NOMO-1 (cell line): ENCODE data around the gene MTRR.
"Not testable (repeated sequence)": the region's sequence is repeated elsewhere in the genome, so short reads cannot be mapped to it uniquely, and the experiment has no call there.

Experiments
- DNase-seq, 2 experiments: peaks; one replicate each; lab custom pipeline; 2025; ENCODE audit not compliant: unreplicated experiment in 2 of 2; lab: John Stamatoyannopoulos, UW

MTRR gene

DNA sequence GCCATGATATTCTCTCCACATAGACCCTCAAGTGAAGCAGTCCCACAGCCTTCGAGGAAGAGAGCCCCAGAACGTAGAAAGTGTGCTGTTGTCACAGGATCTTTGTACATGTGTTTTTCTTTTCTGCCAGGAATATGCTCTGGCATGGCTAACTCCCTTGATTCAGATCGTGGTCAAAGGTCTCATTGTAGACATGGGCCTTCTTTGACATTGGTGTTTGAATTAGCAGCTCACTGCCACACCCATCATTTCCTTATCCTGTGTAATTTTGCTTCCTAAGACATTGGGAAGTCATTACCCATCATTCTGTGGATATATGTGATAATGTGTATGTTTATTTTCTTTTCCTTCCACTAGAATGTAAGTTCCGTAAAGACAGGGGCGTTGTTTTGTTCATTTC, 25.5 kb downstream of the MTRR start:
- no peak for DNase-seq

DNA sequence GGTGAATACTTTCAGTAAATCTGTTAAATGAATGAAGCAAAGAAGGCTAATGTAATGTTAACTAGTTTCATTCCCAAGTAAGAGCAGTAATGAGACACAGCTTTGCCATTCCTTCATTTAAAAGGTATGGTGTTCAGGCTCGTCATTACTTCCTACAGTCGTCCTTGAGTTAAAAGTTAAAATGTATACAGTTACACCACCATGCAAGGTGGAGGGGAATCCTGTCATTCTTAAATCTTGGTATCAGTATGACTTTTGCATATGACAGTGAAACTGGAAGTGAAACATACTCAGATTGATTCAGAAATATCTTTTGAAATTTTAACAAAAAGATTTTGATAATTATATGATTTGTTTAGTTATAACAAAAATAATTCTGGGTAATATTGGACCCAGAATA, 25.9 kb downstream of the MTRR start:
- DNase-seq = no peak

DNA sequence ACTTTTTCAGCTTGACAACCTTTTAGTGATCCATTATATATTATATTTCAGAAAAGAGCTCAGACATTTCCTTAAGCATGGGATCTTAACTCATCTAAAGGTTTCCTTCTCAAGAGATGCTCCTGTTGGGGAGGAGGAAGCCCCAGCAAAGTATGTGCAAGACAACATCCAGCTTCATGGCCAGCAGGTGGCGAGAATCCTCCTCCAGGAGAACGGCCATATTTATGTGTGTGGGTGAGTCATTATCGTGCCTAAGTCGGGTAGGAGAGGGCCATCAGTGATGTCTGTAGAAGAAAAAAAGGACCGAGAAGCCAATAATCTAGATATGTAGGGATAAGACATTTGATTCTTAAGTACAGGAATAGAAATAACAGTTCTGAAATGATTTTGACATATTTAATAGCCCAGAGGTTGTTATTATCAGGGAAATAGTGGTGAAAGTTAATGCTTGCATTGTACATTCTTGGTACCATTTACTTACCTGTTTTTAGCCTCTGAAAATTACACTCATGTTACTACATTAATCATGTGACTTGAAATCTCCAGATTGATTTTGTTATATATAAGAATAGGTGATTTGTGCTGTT, 28.2 kb downstream of the MTRR start:
- DNase-seq = peak; percentile 44 to 48

DNA sequence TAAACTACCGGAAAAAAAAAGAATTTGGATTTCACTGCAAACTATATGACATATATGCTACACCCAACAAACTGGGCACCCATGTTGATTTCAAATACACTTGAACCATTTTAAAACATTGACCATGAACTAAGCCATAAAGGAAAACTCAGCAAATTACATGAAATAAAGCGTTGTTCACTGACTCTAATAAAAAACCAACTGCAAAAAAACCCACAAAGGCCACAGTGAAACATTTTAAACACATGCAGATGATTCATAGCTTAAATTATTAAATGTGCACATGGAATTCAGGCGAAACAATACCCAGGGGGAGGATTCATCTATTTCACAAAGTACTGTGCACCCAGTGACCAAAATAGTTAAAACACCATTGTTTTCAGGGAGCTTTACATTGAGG, 33.3 kb downstream of the MTRR start:
- no peak for DNase-seq

DNA sequence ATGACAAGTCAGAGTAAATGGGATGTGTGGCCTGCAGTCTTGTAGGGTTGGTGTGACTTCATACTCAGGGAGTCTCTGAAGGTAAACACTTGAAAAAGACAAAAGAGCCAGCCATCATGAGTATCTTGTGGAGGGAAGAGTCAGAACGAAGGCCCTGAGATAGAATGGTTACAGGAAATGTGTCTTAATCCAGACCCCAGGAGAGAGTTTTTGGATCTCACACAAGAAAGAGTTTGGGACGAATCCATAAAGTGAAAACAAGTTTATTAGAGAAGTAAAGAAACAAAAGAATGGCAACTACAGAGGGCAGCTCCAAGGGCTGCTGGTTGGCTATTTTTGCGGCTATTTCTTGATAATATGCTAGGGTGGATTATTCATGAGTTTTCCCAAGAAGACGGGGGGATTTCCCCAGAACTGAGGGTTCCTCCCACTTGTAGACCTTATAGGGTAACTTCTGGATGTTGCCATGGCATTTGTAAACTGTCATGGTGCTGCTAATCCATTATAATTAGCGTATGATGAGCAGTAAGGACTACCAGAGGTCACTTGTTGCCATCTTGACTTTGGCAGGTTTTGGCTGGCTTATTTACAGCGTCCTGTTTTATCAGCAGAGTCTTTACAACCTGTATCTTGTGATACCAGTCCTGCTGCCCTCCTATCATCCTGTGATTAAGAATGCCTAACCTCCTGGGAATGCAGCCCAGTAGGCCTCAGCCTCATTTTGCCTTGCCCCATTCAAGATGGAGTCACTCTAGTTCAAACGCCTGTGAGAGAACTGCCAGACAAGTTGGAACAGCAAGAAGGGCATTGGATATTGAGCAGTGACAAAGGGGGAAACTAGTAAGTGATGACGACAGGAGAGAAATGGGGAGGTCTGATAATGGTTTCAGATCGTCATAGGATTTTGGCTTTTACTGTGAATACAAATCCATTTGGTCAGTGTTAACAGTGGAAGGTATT, 34.0 kb downstream of the MTRR start:
- no peak for DNase-seq

DNA sequence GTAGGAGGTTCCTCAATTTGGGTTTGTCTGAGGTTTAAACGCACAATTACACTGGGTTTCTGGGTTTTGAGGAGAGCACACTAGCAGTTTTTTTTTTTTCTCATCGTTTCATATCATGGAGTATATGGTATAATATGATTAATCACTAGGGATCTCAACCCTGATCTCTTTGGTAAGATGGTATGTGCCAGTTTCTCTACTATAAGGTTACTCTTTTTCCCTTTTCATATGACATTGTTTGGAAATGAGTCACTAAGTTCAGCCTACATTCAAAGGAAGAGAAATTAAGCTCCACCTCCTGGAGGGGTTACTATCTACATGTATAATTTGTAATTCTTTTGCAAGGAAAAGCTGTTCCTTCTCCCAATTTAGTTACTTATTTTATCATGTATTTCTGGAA, 35.2 kb downstream of the MTRR start:
- no peak for DNase-seq

DNA sequence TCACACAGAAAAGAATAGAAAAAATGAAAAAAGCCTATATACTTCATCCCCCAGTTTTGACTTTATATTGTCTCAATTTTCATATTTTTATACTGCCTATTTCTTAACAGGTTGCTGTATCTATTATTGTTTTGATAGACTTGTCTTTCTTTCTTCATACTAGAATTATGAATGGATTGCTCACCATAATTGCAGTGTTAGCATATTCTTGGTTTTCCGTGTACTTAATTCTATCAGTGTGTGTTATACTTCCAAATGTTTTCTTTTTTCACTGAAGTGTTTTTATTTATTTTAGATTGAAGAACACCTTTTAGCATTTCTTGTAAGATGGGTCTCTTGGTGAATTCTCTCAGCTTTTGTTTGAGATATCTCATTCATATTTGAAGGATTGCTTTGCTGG, 38.7 kb downstream of the MTRR start:
- DNase-seq = no peak

DNA sequence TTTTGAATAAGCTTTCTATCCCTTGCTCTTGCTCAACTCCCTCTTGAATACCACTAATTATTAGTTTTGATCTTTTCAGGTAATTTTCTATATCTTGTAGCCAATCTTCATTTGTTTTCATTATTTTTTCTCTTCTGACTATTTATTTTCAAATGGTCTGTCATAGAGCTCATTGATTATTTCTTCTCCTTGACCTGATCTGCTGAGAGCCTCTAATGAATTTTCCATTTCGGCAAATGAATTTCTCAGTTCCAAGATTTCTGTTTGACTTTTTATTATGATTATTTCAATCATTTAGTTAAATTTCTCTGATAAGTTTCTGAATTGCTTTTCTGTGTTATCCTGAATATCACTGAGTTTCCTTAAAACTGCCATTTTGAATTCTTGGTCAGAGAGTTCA, 39.4 kb downstream of the MTRR start:
- DNase-seq = no peak

DNA sequence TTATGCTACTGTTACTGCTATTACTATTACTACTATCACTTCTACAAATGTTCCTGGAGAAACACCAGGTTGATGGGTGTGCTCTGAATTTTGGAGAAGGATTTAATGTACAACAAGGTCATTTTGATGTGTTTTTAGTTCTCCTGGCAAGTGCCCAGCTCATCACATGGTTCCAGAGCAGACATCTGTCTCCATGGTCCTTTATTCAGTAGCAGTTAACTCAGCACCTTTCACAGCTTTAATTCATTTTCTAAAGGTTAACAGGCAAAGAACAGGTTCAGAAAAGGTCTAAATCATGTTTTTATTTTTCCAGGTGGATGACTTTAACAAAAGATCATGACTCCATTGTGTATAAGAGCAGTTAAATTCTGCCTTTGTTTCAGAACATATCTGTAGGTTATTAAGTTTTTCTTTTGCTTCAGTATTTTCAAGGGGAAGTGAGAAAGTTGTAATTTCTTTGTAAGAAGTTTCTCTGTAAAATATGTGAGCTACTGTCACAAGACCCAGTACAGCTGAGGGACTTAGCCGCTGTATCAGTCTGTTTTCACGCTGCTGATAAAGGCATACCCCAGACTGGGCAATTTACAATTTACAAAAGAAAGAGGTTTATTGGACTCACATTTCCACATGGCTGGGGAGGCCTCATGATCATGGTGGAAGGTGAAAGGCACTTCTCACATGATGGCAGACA, 41.9 kb downstream of the MTRR start:
- DNase-seq = no peak

DNA sequence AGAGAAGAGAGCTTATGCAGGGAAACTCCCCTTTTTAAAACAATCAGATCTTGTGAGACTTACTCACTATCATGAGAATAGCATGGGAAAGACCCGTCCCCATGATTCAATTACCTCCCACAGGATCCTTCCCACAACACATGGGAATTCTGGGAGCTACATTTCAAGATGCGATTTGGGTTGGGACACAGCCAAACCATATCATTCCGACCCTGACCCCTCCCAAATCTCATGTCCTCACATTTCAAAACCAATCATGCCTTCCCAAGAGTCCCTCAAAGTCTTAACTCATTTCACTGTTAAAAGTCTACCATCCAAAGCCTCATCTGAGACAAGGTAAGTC, 42.5 kb downstream of the MTRR start:
- not testable (repeated sequence) for DNase-seq

DNA sequence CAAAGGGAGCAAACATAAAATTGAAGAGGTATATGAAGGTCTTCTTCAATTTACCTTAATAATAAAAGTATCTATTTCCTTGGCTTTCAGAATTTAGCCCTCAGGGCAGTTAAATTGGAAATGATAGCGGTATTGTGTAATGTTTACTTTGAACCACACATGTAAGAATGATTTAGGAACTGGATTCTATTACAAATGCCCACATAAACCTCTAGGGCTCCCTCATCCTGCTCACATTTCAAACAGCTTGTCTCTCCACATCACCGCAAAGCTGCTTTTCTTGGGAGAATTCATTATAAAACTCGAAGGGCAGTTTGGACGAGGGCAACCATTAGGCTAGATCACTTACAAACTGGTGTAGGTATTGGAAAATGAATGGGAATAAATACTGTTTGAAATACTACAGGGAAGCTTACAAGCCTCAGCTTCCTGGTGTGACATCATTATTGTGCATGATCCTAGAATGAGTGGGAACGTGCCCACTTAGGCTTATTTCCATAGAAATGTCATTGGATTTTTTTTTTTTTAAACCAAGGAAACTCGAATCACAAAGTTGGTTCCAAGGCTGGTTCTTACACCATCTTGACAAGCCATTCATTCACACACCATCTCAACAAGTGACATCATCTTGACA, 47.3 kb downstream of the MTRR start:
- peak; percentile 12 to 36 for DNase-seq

DNA sequence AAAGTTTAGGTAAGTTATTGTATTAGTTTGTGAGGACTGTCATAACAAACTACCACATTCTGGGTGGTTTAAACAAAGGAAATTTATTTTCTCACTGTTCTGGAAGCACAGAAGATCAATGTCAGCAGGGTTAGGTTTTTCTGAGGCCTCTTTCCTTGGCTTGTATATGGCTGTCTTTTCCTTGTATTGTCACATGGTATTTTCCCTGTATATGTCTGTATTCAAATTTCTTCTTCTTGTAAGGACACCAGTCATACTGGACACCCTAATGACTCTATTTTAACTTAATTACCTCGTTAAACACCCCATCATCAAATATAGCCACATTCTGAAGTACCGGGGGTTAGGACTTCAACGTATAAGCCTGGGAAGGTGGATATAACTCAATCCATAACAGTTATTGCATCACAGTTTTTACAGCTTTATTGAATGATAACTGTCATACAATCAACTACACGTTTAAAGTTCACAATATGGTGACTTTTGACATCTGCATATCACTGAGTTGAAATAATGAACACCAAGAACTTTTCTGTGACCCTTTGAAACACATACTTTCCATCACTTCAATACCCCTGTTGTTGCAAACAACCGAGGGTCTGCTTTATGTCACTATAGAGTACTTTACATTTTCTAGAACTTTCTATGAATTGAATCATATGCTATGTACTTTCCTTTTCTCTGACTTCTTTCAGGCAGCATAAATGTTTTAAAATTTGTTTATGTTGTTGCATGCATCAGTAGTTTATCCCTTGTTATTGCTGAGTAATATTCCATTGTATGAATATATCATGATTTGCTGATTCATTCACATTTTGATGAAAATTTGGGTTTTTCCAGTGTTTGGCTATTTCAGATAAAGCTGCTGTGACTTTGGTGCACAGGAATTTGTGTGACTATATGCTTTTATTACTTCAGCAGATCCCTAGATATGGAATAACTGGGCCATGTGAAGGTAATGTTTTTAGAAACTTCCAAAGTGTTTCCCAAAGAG, 48.5 kb downstream of the MTRR start:
- no peak for DNase-seq

DNA sequence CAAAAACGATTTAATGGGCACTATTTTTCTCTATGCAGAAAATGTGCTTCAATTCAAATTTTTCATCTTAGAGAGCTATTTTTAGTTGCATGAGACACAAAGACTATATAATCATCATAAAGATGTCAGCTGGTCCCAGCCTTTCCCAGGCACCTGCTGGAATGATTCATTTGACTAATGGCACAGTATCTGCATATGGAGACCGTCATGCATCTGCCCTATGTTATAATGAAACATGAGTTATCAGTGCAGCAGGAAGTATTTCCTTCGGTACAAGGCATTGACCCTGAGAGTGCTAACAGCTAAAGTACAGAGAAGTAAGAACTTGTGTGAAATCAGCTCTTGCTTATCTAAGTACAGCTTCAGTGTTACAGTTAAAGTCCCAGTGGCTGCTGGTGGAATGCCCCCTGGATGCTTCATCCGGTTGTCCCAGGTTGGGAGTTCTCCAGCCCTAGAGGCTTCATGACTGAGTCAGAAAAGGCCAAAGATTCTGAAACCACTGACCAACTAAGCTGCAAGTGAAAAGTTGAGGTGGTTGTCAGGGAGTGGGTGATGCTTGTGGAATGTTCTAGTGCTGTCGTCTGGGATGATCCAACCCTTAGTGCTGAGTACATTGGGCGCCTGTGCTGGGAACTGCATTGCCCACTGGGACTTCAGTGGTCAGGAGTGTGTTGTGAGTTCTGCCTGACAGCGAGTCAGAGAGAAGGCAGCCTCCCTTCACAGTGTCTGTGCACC, 57.2 kb downstream of the MTRR start:
- no peak for DNase-seq

DNA sequence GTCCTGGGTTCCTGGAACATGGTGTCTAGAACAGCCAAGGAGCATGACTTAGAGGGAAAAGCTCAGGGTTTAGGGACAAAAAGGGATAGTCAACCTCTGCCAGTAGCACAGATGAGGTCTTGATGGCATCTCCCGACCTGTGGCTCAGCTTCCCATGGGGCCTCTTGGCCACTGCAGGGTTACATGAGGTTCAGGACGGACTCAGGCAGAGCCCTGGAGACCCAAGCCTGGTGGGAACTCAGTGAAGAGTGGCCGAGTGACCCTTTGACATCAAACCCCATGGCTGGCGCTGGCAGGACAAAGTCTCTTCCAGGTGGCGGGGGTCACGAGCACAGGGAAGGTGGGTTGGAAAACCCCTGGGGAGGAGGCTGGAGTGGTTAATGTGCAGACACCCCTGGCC, 57.8 kb downstream of the MTRR start:
- no peak for DNase-seq

DNA sequence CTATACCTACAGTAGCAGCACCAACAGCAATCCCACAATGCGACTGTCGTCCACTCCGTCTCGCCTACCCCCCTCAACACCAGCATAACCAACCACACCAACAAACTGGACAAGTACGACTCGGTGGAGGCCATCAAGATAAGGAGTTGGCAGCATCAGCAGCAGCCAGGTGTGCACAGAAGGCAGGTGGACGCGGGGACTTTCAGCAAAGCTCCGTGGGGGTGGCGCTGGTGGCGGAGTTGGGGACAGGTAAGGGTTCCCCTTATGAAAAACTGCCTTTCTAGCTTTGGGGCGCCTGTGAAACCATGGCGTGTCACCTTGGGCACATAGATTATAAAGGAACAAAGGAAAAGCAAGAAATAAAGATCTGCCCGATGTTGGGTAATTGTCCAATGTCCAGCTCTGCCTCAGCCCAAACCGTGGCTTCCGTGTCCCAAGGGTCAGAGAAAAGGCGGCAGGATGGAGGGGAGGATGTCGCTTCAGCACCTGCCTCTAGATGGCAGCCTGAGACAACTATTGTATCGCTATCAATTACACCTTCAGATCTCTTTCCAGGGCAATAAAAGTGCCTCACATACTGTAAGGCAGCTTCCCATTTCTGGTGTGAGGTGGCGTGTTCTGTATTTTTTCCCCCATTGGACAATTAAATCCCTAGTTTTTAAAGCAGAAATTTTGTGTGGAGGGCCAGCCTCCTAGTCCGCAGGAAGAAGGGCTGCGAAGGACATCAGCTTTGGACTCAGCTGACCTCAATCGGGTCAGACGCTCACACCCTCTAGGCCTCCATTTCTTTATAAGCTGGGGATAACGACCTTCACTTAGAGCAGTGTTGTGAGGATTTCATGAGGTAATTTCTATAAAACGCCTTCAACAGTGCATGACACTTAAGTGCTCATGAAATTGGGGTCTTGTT, 58.8 kb downstream of the MTRR start:
- DNase-seq = peak; percentile 78 to 85

DNA sequence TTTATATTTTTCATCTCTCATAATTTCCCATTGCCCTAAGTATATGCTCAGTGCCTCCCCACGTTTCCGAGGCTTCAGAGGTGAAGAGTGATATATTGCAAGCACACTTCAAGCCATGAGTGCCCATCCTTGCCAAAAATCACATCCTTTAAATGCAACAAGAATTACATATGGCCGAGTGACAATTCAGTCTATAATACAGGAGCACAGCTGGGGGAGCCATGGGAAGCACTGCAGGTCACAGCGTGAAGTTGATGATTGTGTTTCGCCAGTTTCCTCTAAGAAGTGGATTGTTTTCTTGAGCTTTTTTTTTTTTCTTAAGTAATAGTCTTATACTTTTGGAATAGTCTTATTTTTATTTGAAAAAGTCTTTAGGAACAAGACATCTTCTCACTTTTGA, 61.1 kb downstream of the MTRR start:
- DNase-seq = no peak

DNA sequence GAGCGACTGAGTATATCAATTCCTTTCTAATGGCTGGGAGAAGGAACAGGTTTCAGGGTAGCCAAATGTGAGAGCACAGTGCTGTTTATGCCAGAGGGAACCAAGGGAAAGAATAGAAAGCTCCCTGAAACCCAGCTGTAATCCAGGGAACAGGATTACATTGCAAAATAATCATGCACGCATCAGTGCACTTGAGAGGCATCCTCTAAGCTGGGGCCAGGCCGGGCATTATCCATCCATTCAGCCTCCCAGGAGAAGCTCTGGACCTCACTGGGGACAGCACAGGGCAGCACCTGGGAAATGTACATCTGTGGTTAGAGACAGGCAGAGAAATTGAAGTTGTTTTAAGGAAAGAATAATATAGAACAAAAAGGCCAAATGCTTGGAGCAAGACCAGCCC, 72.7 kb downstream of the MTRR start:
- DNase-seq = no peak

DNA sequence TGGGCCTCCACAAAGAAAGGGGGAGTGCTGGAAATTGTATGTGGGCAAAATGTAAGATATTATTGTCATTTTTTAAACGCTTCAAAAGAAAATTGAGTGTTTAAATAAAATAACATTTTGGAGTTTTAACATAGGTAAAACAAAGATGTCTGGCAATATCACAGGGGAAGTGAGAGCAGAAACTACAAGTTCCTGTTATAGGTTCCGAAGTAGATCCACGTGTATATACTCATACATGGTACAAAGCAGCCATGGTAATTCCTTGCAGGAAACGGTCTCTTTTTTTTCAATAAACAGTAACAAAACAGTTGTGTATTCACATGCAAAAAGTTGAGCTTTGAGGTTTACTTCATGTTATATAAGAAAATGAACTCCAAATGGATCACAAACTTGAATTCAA, 78.4 kb downstream of the MTRR start:
- peak in 1 of 2 experiments; percentile 21 for DNase-seq
